22Rv1 (cell line): ENCODE results near the gene THSD4.

ENCODE experiments used
- CTCF ChIP-seq: fragments of 450-650 bp; IDR thresholded peaks from 2 replicates; pipeline ENCODE4 v1.5.1; 2017; ENCODE audit warnings: mild to moderate bottlenecking
- ZFX ChIP-seq: fragments of 450-650 bp; IDR thresholded peaks from 2 replicates; pipeline ENCODE4 v1.6.1; 2017; ENCODE audit warnings: antibody characterized with exemption, borderline replicate concordance

GRCh38 chr15:71669688-71670087 is 554.4 kb downstream of the THSD4 start:
- TF ChIP-seq CTCF (no peak), ZFX (no peak)
